HG02763 (cell line): ENCODE measurements around the gene HOXD3.

Source experiments
- ATAC-seq: cut with Tn5 transposase; IDR thresholded peaks from one replicate; pipeline ENCODE4 v1.9.1; 2021; ENCODE audit warnings: mild to moderate bottlenecking, moderate library complexity; ENCODE audit not compliant: unreplicated experiment

The HOXD3 gene

DNA sequence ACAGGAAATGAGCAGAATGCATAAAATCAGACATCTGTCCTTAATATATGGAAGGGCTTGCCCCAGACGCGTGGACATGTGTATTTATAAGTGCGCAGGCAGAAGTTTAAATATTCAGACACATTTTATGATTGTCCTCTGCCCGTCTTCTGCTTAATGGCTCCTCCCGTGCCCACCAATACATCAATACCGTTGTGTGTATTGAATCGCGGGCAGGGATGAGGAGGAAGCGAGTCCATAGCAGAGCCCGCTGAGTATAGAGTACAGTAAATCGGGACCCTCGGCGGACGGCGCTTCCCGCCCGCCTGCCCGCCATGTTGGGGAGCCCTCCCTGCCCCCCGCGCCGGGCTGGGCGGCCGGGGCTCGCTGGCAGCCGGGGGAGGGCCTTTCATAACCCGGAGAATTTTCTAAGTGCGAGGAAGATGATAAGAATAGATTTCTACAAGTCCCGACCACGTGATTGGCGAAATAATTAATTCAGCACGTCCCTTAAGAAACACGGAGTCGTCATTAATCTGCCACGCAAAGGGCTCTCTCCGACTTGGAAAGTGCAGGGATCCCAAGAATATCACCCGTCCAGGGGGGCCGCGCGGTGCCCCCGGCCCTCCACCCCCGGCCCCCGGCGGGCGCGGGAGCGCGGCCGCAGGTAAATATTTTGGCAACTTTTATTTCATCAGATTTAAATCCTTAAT lies at the start of gene HOXD3:
HOXD3 (plus strand) TSS at position 501 of the 692 bp plus-strand sequence. CDS start 11,808 bp downstream, outside the sequence.
- ATAC-seq = no peak

DNA sequence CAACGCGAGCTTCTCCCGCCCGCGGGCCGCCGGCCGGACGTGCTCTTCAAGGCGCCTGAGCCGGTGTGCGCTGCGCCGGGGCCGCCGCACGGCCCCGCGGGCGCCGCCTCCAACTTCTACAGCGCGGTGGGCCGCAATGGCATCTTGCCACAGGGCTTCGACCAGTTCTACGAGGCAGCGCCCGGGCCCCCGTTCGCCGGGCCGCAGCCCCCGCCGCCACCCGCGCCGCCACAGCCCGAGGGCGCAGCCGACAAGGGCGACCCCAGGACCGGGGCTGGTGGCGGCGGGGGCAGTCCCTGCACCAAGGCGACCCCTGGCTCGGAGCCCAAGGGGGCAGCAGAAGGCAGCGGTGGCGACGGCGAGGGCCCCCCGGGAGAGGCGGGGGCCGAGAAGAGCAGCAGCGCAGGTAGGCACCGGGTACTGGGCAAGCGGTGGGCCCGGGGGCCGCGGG lies 49.4 kb upstream of the HOXD3 start:
- no peak for ATAC-seq

DNA sequence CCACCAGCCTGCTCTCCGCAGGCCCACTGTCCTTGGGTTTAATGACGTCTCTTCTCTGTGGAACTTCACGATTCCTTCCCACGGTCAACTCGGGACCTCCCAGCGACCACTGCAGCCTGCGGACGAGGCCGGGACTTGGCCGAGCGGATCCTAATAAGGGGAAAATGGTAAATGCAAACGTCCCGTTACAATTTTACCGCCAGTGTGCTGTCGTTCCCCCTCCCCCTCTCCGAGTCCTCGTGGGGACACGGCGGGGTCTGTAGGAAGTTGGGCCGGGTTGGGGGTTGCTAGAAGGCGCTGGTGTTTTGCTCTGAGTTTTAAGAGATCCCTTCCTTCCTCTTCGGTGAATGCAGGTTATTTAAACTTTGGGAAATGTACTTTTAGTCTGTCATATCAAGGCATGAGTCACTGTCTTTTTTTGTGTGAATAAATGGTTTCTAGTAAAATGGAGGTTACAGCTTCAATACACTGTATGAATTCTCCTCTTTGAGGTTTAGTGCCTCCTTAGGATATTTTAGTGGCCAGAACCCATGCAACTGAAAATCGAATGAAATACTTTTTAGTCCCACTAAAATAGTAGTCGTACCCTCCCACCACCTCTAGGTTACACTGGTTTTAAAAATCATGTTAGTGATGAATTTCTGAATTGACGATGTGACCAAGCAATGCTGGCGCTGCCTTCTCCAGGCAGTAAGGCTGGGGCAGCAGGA lies 47.8 kb upstream of the HOXD3 start:
- no peak for ATAC-seq

GRCh38 chr2:176109946-176110345 lies 47.2 kb upstream of the HOXD3 start:
- ATAC-seq = no peak

GRCh38 chr2:176110415-176111308 lies 46.4 kb upstream of the HOXD3 start:
- ATAC-seq = no peak

GRCh38 chr2:176111309-176111663 lies 45.8 kb upstream of the HOXD3 start:
- ATAC-seq = no peak

DNA sequence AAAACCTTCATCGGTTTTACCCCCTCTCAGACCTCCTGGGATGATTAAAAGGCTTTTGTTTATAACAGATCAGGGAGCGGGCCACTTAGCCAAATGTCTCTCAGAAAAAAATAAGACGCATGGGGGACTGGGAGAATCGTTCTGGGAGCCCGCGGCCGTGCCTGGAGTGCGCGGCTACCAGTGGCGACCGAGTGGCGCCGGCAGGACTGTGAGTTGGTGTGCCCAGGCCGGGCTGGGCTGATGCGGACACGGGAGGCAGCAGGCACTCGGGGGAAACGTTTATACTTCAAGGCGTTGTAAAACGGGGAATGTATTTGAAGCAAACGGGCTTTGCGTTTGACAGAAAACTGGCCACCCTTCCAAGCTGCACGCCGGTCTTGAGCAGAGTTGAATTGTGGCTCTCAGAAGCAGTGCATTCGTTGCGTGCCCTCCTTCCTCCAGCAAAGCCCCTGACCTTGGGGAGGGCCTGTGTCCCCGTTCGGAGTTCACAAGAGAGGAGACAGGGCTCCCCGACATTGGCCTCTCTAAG lies 45.2 kb upstream of the HOXD3 start:
- no peak for ATAC-seq

DNA sequence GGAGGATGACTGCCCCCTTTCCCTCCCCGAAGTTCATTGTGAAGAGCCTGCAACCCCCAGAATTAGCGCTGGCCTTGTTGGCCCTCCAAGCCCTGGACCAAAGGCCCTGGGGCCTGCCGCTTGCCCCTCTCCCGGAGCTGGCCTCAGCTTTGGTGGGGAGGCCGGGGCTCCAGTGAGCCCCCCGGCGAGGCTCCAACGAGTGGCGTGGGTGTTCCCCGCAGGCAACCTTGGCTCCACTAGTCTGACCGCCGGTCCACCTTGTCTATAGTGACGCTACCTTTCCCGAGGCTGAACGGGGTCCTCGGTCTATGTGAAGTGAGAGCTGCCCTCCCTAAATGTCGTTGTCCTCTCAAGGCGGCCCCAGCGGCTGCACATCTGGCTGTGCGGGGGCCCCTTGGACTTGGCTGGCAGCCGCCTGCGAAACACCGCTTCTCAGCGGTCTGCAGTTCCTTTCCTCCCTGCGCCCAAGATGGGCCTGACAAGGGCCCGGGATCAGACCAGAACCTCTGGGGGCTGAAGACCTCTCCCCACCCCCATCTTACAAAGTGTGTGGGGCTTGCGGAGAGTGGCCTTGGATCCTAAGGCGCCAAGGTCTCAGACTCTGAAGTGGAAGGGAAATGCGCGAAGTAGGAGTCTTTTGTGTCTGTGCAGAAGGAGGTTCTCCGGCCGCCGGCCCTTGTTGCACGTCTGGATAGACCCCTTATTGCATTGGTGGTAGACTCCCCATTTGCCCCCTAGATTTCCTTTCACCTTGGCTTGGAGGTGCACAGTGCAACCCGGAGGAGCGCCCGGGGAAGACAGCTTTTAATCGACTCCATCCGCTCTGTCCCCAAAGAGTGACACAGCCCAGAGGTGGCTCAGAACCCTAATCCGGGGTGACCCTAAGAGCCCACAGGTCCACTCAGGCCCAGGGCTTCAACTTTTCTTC lies 44.5 kb upstream of the HOXD3 start:
- no peak for ATAC-seq

- no peak for ATAC-seq
Measured at GRCh38 chr2:176114120-176114929, 42.8 kb upstream of the HOXD3 start.

DNA sequence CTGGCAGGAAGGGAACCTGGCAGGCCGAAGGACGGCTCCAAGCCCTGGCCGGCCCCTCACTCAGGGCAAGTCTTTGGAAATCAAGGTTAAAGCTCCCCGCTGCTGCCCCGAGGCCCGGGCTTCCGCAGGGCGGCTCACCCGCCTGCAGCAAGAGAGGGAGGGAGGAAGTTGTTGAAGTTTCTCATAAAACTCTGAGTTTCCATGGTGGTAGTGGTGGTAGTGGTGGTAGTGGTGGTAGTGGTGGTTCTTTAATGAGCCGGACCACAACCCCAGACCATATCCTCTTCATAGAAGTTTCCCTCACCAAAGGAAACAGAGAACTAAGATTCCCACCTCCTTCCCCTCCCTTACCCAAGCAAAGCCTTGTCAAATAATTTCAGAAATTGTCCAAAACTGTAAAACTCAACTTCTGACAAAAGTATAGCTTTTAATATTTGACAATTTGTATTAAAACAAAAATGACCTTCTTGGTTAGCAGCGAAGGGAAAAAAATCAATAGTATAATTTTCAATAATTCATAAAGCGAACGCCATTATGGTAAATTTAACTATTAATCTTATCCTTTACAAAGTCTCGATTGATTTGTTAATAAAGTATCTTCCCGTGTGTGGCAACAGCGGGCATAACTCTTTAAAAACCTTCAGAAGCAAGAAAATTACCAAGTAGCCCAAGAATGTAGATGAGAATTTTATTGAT lies 42.0 kb upstream of the HOXD3 start:
- no peak for ATAC-seq

DNA sequence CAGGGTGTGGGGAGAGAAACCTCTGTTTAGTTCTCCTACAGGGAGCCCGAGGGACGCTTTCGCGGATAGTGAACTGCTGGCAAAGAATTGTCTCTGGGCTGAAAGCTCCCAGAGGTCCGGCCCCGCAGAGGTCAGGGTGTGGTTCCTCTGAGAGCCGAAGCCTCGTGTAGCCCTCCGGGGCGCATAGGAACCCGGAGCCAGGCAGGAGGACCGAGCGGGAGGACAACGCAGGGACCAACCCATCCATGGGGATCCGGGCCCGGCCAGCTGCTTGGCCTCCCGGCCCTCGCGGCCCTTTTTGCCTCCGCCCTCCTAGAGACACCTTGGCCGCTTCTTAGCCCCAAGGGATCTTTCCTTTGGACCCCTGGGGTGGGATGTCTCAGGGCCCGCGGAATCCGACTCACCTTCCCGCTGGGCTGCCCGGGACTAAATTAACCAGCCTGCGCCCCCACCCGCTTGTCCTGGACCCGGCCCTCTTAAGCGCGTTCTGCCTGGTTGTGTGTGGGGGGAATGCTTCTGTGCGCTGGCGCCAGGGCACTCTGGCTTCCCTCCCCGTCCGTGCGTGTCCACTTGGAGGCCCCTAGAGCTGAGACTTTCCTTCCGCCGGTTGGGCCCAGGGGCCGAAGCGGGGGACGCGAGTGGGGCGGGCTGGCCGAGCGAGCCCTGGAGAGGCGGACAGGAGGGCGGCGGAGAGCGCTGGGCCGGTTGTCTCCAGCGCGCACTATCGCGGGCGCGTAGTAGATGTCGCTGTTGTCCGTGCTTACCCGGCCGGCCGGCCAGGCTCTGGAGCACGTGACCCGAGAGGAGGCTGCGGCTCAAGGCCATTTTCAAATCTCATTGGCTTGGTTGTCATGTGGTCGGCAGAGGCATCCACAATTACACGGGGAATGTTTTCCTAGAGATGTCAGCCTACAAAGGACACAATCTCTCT lies 41.0 kb upstream of the HOXD3 start, which contains the start of gene HOXD10:
HOXD10 (plus strand) TSS at position 896 of the 931 bp plus-strand sequence. CDS start 56 bp downstream, outside the sequence.
- no peak for ATAC-seq

GRCh38 chr2:176117162-176117822 lies 39.8 kb upstream of the HOXD3 start:
- no peak for ATAC-seq

- ATAC-seq = no peak
Measured at GRCh38 chr2:176117823-176118371, 39.2 kb upstream of the HOXD3 start.

GRCh38 chr2:176118601-176119339 lies 38.3 kb upstream of the HOXD3 start:
- ATAC-seq = no peak

GRCh38 chr2:176120364-176121189 lies 36.5 kb upstream of the HOXD3 start:
- no peak for ATAC-seq
